K562 (cell line): ENCODE data around the gene KRTAP4-7. TPM values are rescaled to one million over a fixed set of nuclear protein-coding genes. Genes with fewer than 3 reads are reported as not detected.
A peak's percentile ranks its signal among the peaks of the same experiment; 100 is the strongest.

Experiments
- ATF7 ChIP-seq: fragments of 450-650 bp; IDR thresholded peaks from 2 replicates; pipeline ENCODE4 v1.7.1; 2014; ENCODE audit warnings: mild to moderate bottlenecking, moderate library complexity
- BMI1 ChIP-seq: fragments of 150-350 bp; IDR thresholded peaks from 2 replicates; pipeline ENCODE4 v1.6.1; 2014; ENCODE audit warnings: low read length
- CEBPB ChIP-seq: fragments of 450-650 bp; IDR thresholded peaks from 2 replicates; pipeline ENCODE4 v1.6.1; 2016; ENCODE audit warnings: missing genetic modification characterization, missing compliant biosample characterization
- CHD1 ChIP-seq: fragments of 200-600 bp; sonication (generic); IDR thresholded peaks from one replicate; pipeline ENCODE4 v1.6.1; 2012; ENCODE audit warnings: mild to moderate bottlenecking, moderate library complexity, low read length, inconsistent platforms
- CREBBP ChIP-seq: IDR thresholded peaks from one replicate; pipeline ENCODE4 v1.6.1; 2012; ENCODE audit warnings: low read depth, mild to moderate bottlenecking, control low read depth, inconsistent platforms, low read length
- HDGF ChIP-seq: fragments of 450-650 bp; IDR thresholded peaks from 2 replicates; pipeline ENCODE4 v1.6.1; 2016
- HLTF ChIP-seq: fragments of 450-650 bp; IDR thresholded peaks from 2 replicates; pipeline ENCODE4 v1.6.1; 2016
- HMGN3 ChIP-seq: IDR thresholded peaks from 2 replicates; pipeline ENCODE4 v1.6.1; 2011; ENCODE audit warnings: borderline replicate concordance, low read depth, mild to moderate bottlenecking, mixed read lengths, low read length; ENCODE audit not compliant: insufficient read length; ENCODE audit errors: extremely low read depth
- IRF2 ChIP-seq: sonication (generic); formaldehyde crosslinking; IDR thresholded peaks from 2 replicates; pipeline ENCODE4 v1.8.1; 2022; ENCODE audit warnings: mild to moderate bottlenecking, missing genetic modification reagents
- JUND ChIP-seq, 2 experiments: IDR thresholded peaks; 2 replicates in 1 of 2; 3 replicates in 1 of 2; pipeline ENCODE4 v1.6.1; 2011; ENCODE audit warnings: borderline replicate concordance in 2 of 2, low read depth in 2 of 2, low read length in 2 of 2, improper control_type of control experiment in 1 of 2, missing biosample characterization in 1 of 2, missing genetic modification characterization in 1 of 2, missing genetic modification reagents in 1 of 2
- NFRKB ChIP-seq: fragments of 450-650 bp; IDR thresholded peaks from 2 replicates; pipeline ENCODE4 v1.6.1; 2016; ENCODE audit warnings: low read depth
- POLR2G ChIP-seq: fragments of 200-400 bp; formaldehyde crosslinking; IDR thresholded peaks from 2 replicates; pipeline ENCODE4 v1.6.1; 2017; ENCODE audit warnings: low read depth, mild to moderate bottlenecking, antibody characterized with exemption, low read length, moderate library complexity
- PRMT5 ChIP-seq: sonication (generic); formaldehyde crosslinking; IDR thresholded peaks from 2 replicates; pipeline ENCODE4 v1.5.0; 2020; ENCODE audit warnings: missing genetic modification reagents
- RFX7 ChIP-seq: fragments of 250-450 bp; sonication (Bioruptor Pico); IDR thresholded peaks from 2 replicates; pipeline ENCODE4 v1.5.1; 2021; ENCODE audit warnings: mild to moderate bottlenecking
- SAP30 ChIP-seq: fragments of 200-600 bp; sonication (generic); IDR thresholded peaks from 2 replicates; pipeline ENCODE4 v1.6.1; 2012; ENCODE audit warnings: borderline replicate concordance, low read depth, mild to moderate bottlenecking, moderate library complexity, low read length, control low read depth, inconsistent platforms; ENCODE audit not compliant: insufficient read depth, poor library complexity, severe bottlenecking
- SIN3A ChIP-seq, 2 experiments: fragments of 150-350 bp in 1 of 2; IDR thresholded peaks; 2 replicates each; pipeline ENCODE4 v1.6.1; 2011 to 2016; ENCODE audit warnings: borderline replicate concordance in 2 of 2, low read depth in 2 of 2, low read length in 2 of 2, mild to moderate bottlenecking in 2 of 2, moderate library complexity in 2 of 2; ENCODE audit not compliant: control insufficient read depth in 1 of 2
- SRF ChIP-seq, 2 experiments: fragments of 250-450, 450-650 bp in 1 of 2; sonication (Bioruptor Pico) in 1 of 2; sonication (generic) in 1 of 2; formaldehyde crosslinking; IDR thresholded peaks; 2 replicates each; pipeline versions ENCODE4 v1.5.0 to v1.5.1; 2020 to 2022; ENCODE audit warnings: mild to moderate bottlenecking in 1 of 2, missing genetic modification reagents in 1 of 2
- TEAD4 ChIP-seq, 2 experiments: sonication (generic) in 1 of 2; formaldehyde crosslinking in 1 of 2; IDR thresholded peaks; 2 replicates each; pipeline versions ENCODE4 v1.6.1 to v1.8.0; 2012 to 2022; ENCODE audit warnings: borderline replicate concordance in 1 of 2, inconsistent platforms in 1 of 2, low read length in 1 of 2, mild to moderate bottlenecking in 1 of 2, missing genetic modification reagents in 1 of 2
- TFE3 ChIP-seq: fragments of 450-650 bp; formaldehyde crosslinking; IDR thresholded peaks from 2 replicates; pipeline ENCODE4 v1.4.0; 2020; ENCODE audit warnings: mild to moderate bottlenecking, mixed read lengths
- TSC22D4 ChIP-seq: fragments of 450-650 bp; IDR thresholded peaks from 2 replicates; pipeline ENCODE4 v1.6.1; 2016; ENCODE audit warnings: missing genetic modification characterization, missing biosample characterization, control low read depth
- USF1 ChIP-seq: sonication (generic); formaldehyde crosslinking; IDR thresholded peaks from 2 replicates; pipeline ENCODE4 v1.9.0; 2022; ENCODE audit warnings: mild to moderate bottlenecking, missing genetic modification reagents
- XRCC3 ChIP-seq: fragments of 450-650 bp; IDR thresholded peaks from 2 replicates; pipeline ENCODE4 v1.6.1; 2017; ENCODE audit warnings: mild to moderate bottlenecking, moderate library complexity
- ZC3H8 ChIP-seq: fragments of 450-650 bp; IDR thresholded peaks from 2 replicates; pipeline ENCODE4 v1.6.1; 2017
- ZFP36 ChIP-seq: fragments of 150-350 bp; IDR thresholded peaks from 2 replicates; pipeline ENCODE4 v1.6.1; 2018; ENCODE audit warnings: low read length, low read depth; ENCODE audit not compliant: partially characterized antibody
- ZKSCAN8 ChIP-seq: fragments of 200-800 bp; sonication (Bioruptor generic); IDR thresholded peaks from 2 replicates; pipeline ENCODE4 v1.6.1; 2016; ENCODE audit warnings: missing genetic modification characterization, missing compliant biosample characterization
- ZNF224 ChIP-seq: sonication (generic); formaldehyde crosslinking; IDR thresholded peaks from 2 replicates; pipeline ENCODE4 v1.8.0; 2022; ENCODE audit warnings: mild to moderate bottlenecking, missing genetic modification reagents
- ZNF274 ChIP-seq: IDR thresholded peaks from 2 replicates; pipeline ENCODE4 v1.6.1; 2011; ENCODE audit warnings: low read depth, mild to moderate bottlenecking, low read length, moderate library complexity, borderline replicate concordance
- polyA plus RNA-seq, 8 experiments: library from polyadenylated mRNA; depleted of rRNA in 4 of 8; stranded (reverse) in 5 of 8; unstranded in 3 of 8; fragments of >200 nt; fragmentation: Nextera tagmentation in 2 of 8; fragmentation: Illumina TruSeq in 1 of 8; extraction: Ambion mirVana in 2 of 8; extraction: Trizol in 1 of 8; gene quantifications; 2 replicates each; pipeline versions ENCODE4 v1.2.1 to v1.2.3, GENCODE V29; 2011 to 2014; ENCODE audit warnings: inconsistent platforms in 1 of 8, missing spikeins in 1 of 8
- total RNA-seq, 7 experiments: library from RNA; depleted of rRNA in 6 of 7; stranded (reverse); fragments of >200 nt in 6 of 7; fragmentation: Illumina TruSeq in 2 of 7; extraction: Trizol in 2 of 7; gene quantifications; 2 replicates each; pipeline versions ENCODE4 v1.2.1 to v1.2.3, GENCODE V29; 2011 to 2021; ENCODE audit warnings: low replicate concordance in 1 of 7

Gene KRTAP4-7
- total and polyA plus RNA-seq, 9 of the 15 experiments (the other 6 are each of a cell fraction or from before 2014, with no cell fraction given): not detected

- TF ChIP-seq HMGN3 (no peak), IRF2 (CRISPR knock-in tag) (no peak), SAP30 (no peak), JUND (IDR thresholded peaks at IDR 0.05; ENCODE audit: borderline replicate concordance, low read depth, low read length) (peak; percentile 96), JUND (tag; IDR thresholded peaks at IDR 0.05; ENCODE audit: borderline replicate concordance, low read depth, low read length) (peak; percentile 96), PRMT5 (CRISPR knock-in tag) (no peak), TEAD4 (IDR thresholded peaks at IDR 0.05; ENCODE audit: low read length) (peak; percentile 66; the same call in 1 of the 2 replicates), TEAD4 (CRISPR knock-in tag; IDR thresholded peaks at IDR 0.05; ENCODE audit: borderline replicate concordance) (no peak), USF1 (no peak), TFE3 (CRISPR knock-in tag) (no peak), SIN3A (IDR thresholded peaks at IDR 0.05; ENCODE audit: borderline replicate concordance in 2 of 2, control insufficient read depth in 1 of 2, low read depth in 2 of 2, low read length in 2 of 2) (no peak), HDGF (no peak), ATF7 (peak; percentile 92), ZNF224 (no peak), CREBBP (no peak), POLR2G (no peak), SRF (CRISPR knock-in tag; IDR thresholded peaks at IDR 0.05) (no peak), CHD1 (no peak), ZC3H8 (no peak), CEBPB (tag) (peak; percentile 91), TSC22D4 (tag) (no peak), HLTF (no peak), NFRKB (no peak), XRCC3 (no peak), ZKSCAN8 (peak; percentile 49; the same call in 1 of the 2 replicates), ZNF274 (no peak), RFX7 (CRISPR knock-in tag) (no peak), ZFP36 (no peak), BMI1 (no peak)
Observed at GRCh38 chr17:41065829-41066624, 17.9 kb upstream of the KRTAP4-7 start, which contains the start of gene KRTAP2-4 (continued).
